Measurements from ENCODE around the gene S100B. TPM values are rescaled to one million over a fixed set of nuclear protein-coding genes. Genes with fewer than 3 reads are reported as not detected.

The S100B gene
- total RNA-seq, 4 donors from 2014 or later: 1.8 to 9.1 (median 3.4) TPM; not detected in 1

GRCh38 chr21:46613391-46613790, 8.5 kb upstream of the S100B start:
- no peak for TF ChIP-seq POLR2A (IDR thresholded peaks at IDR 0.05)
- no peak for TF ChIP-seq CTCF (IDR thresholded peaks at IDR 0.05)
- no peak overlapping the region for H3K4me3 ChIP-seq

GRCh38 chr21:46610018-46610701, 5.3 kb upstream of the S100B start:
- Histone ChIP-seq H3K4me3 (no peak overlapping the region), H3K36me3 (no peaks in the 10 kb centered on the region), H3K4me1 (no peaks in the 10 kb centered on the region), H3K27me3 (no peaks in the 10 kb centered on the region), H3K9me3 (no peaks in the 10 kb centered on the region), H3K27ac (no peak overlapping the region)
- TF ChIP-seq POLR2A (IDR thresholded peaks at IDR 0.05) (no peak), CTCF (IDR thresholded peaks at IDR 0.05) (no peak)
- DNase-seq: no peak

More at GRCh38 chr21:46613391-46613790, 8.5 kb upstream of the S100B start:
- H3K9me3 ChIP-seq: no peaks in the 10 kb centered on the region
- no peaks in the 10 kb centered on the region for H3K4me1 ChIP-seq
- DNase-seq: no peak
- H3K36me3 ChIP-seq: no peaks in the 10 kb centered on the region
- no peaks in the 10 kb centered on the region for H3K27me3 ChIP-seq
- H3K27ac ChIP-seq: no peak overlapping the region

- no peak for DNase-seq
- no peaks in the 10 kb centered on the region for H3K27me3 ChIP-seq
- no peaks in the 10 kb centered on the region for H3K4me1 ChIP-seq
- no peaks in the 10 kb centered on the region for H3K9me3 ChIP-seq
- H3K27ac ChIP-seq: no peak overlapping the region
- H3K36me3 ChIP-seq: no peaks in the 10 kb centered on the region
- TF ChIP-seq POLR2A (IDR thresholded peaks at IDR 0.05) (no peak), CTCF (IDR thresholded peaks at IDR 0.05) (no peak)
- no peak overlapping the region for H3K4me3 ChIP-seq
Observed at GRCh38 chr21:46608672-46609111, 3.8 kb upstream of the S100B start.

- no peaks in the 10 kb centered on the region for H3K4me1 ChIP-seq
- H3K36me3 ChIP-seq: no peaks in the 10 kb centered on the region
- no peak overlapping the region for H3K27ac ChIP-seq
- no peak overlapping the region for H3K4me3 ChIP-seq
- DNase-seq: no peak
- H3K27me3 ChIP-seq: no peaks in the 10 kb centered on the region
- TF ChIP-seq CTCF (IDR thresholded peaks at IDR 0.05) (no peak), POLR2A (IDR thresholded peaks at IDR 0.05) (no peak)
- H3K9me3 ChIP-seq: no peaks in the 10 kb centered on the region
Observed at GRCh38 chr21:46607636-46608035, 2.8 kb upstream of the S100B start.

- no peaks in the 10 kb centered on the region for H3K4me1 ChIP-seq
- H3K27me3 ChIP-seq: no peaks in the 10 kb centered on the region
- no peak overlapping the region for H3K4me3 ChIP-seq
- no peak for DNase-seq
- H3K27ac ChIP-seq: peak overlapping the region in 3 of 4 donors; percentile 45 to 50 (median 46)
- TF ChIP-seq POLR2A (IDR thresholded peaks at IDR 0.05) (no peak), CTCF (IDR thresholded peaks at IDR 0.05) (no peak)
- H3K9me3 ChIP-seq: no peaks in the 10 kb centered on the region
- H3K36me3 ChIP-seq: no peaks in the 10 kb centered on the region
Observed at GRCh38 chr21:46606427-46606813, 1.5 kb upstream of the S100B start.

Measured in Peyer's patch (tissue), 4 donors.